Retinal pigment epithelial cell (primary cell): ENCODE measurements around the gene PPARA.

Experiments used
- DNase-seq: peaks from one replicate; pipeline ENCODE4 v3.0.0-alpha.2; 2010; ENCODE audit warnings: low read depth
- H3K4me3 ChIP-seq: 2 replicates; pipeline ENCODE4 v1.5.1; 2011; ENCODE audit warnings: mild to moderate bottlenecking, low read length, control low read depth, moderate library complexity
- CTCF ChIP-seq: conservative IDR thresholded peaks from 2 replicates; pipeline ENCODE4 v1.5.1; 2011; ENCODE audit warnings: low read depth, low read length, control low read depth, inconsistent platforms

The PPARA gene

DNA sequence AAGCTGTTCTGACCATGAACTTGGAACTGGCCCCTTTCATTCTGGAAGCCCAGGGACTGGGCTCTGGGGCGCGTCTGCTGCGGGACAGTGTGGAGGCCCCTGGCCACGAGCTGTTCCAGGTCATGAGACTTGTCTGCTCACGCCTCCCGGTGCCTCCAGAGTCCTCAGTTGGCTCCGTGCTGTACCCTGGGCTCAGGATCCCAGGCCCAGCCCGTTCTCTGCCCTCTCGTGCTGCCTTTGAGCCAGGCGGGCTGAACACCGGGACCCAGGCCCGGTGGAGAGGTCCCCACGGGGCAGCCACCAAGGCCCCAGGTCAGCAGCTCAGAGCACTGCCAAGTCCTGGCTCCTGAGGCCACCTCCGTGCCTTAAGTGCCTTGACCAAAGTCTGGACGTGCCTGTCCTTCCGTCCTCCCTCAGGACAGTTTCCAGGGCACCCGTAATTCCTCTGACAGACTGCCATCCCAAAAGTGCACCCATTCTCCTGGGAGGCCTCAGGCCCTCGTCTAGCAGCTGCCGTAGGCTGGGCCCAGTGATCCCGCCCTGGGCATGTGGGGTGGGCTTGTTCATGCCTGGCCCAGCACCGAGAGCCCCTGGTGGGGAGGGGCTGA, 36.3 kb upstream of the PPARA start:
- no peak for DNase-seq
- TF ChIP-seq CTCF = no peak
- no peak overlapping the region for H3K4me3 ChIP-seq

DNA sequence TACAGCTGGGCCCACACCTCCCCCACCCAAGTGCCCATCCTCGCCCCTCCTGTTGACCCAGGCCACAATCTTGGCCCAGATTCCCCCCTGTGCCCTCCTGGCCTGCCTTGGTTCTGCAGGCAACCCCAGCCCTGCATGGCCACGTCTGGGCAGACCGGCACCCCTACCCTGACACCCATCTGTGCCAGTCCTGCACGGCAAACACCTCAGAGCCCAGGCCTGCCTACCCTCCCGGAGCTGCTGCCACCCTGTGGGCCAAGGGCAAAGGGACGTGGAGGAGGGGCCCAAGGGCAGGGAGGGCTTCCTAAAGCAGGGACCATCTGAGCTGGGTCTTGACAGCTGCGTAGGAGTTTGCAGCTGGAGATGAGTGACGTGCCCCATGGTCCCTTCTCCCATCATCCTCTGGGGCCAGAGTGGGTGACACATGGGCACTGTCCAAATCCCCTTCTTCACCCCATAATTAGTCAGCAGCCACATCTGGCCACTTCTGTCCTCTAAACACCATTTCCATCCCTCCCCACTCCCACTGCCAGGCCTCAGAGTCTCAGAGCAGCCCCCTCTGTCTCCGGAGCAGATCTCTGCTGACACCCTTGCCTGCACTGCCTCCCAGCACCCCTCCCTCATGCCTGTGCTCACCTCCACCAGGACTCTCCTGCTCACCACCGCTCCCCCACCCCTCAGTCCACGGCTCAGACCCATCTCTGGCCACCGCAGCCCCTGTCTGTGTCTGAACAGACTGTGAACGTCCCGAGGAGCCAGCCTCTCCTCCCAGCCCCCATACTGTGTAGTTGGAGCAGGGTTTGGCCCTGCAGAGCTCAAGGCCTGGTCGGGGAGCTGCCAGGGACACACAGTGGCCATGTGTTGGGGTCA, 35.6 kb upstream of the PPARA start:
- TF ChIP-seq CTCF = no peak
- no peak overlapping the region for H3K4me3 ChIP-seq
- no peak for DNase-seq

GRCh38 chr22:46115388-46115678, 35.0 kb upstream of the PPARA start:
- no peak for TF ChIP-seq CTCF
- DNase-seq = no peak
- no peak overlapping the region for H3K4me3 ChIP-seq

GRCh38 chr22:46115755-46116490, 34.4 kb upstream of the PPARA start:
- DNase-seq = no peak
- no peak for TF ChIP-seq CTCF
- no peak overlapping the region for H3K4me3 ChIP-seq

- DNase-seq = peak; percentile 34
- peak; percentile 79 for TF ChIP-seq CTCF
Observed at GRCh38 chr22:46116491-46116958, 33.8 kb upstream of the PPARA start.

DNA sequence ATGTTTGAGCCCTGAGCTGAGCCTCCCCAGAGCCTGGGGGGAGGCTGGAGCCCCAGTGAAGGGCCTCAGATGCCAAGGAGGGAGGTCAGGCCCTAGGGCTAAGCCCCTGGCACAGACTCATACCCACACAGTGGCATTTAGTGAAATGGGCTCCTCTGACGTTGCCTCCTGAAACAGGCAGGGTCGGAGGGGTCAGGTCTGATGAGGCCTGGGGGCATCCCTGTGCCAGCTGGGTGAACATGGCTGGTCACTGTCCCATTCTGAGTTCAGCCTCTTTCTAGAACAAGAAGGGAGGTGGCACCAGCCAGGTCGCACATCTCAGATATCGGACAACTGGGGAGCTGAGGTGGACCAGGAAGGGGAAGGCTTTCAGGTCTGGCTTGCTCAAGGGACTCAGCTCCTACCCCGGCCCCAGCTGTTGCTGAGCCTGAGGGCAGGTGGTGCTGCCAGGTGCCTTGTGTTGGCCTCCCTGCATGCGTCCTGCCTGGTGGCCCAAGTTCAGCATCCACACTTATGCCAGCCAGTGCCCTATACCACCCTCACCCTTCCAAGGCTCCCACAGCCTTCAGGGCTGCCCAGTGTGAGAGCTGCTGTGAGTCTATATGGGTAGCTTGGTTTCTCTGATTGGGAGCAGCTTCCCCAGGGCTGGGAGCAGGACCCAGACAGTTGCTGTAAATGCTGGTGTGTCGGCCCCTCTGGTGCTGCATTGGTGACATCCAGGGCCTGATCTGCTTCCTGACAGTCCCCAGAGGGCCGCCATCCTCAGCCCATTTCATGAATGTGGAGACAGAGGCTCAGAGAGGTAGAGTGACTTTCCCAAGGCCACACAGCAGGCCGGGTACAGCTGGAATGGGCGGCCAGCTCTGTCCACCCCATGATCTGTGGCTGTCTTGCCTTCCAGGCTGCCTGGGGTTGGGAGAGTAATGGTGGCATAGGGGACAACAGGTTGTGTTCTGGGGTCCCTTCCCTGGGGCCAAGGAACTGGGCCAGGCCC, 32.8 kb upstream of the PPARA start:
- TF ChIP-seq CTCF = no peak
- H3K4me3 ChIP-seq = no peak overlapping the region
- no peak for DNase-seq

More at GRCh38 chr22:46116491-46116958, 33.8 kb upstream of the PPARA start:
- H3K4me3 ChIP-seq = no peak overlapping the region
